Sigmoid colon (tissue), 3 donors: ENCODE measurements around the gene ALX4.

Experiments
- POLR2A ChIP-seq, 2 donors: fragments of 450-650 bp; IDR thresholded peaks; one replicate each; pipeline ENCODE4 v1.6.1; 2016; ENCODE audit warnings: antibody characterized with exemption in 2 of 2, mild to moderate bottlenecking in 2 of 2, moderate library complexity in 2 of 2
- TF ChIP-seq, protein P1 (sequence below), 4 experiments: fragments of 450-650 bp in 3 of 4; fragments of 200-600 bp in 1 of 4; IDR thresholded peaks; one replicate each; pipeline ENCODE4 v1.5.1; 2016 to 2019; ENCODE audit warnings: antibody characterized with exemption in 4 of 4, mild to moderate bottlenecking in 3 of 4, moderate library complexity in 2 of 4

DNA sequence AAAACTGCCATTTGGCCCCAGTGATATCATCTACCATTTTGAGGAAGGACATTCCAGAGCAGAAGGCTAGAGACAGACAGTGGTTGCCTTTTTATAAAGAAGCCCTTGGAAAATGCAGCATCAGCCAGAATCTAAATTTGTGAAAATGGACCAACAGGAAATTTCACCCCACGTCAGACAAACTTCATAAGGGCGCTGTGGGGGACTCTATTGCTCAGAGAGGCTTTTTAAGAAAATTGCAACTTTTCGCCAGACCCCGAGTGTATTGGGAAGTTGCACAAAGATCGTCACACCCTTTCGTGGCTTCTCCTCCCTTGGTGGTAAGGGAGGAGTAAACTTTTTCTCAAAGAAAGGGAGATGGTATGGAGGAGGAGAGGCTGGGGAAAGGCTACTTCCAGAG, 12.3 kb upstream of the ALX4 start:
- TF ChIP-seq, protein P1, sequence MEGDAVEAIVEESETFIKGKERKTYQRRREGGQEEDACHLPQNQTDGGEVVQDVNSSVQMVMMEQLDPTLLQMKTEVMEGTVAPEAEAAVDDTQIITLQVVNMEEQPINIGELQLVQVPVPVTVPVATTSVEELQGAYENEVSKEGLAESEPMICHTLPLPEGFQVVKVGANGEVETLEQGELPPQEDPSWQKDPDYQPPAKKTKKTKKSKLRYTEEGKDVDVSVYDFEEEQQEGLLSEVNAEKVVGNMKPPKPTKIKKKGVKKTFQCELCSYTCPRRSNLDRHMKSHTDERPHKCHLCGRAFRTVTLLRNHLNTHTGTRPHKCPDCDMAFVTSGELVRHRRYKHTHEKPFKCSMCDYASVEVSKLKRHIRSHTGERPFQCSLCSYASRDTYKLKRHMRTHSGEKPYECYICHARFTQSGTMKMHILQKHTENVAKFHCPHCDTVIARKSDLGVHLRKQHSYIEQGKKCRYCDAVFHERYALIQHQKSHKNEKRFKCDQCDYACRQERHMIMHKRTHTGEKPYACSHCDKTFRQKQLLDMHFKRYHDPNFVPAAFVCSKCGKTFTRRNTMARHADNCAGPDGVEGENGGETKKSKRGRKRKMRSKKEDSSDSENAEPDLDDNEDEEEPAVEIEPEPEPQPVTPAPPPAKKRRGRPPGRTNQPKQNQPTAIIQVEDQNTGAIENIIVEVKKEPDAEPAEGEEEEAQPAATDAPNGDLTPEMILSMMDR (IDR thresholded peaks at IDR 0.05), result no peak
- TF ChIP-seq POLR2A (IDR thresholded peaks at IDR 0.05), result no peak
